Parathyroid adenoma (tissue), 2 donors: Measurements from ENCODE around the gene CTH.
"Not testable (repeated sequence)": the region's sequence is repeated elsewhere in the genome, so short reads cannot be mapped to it uniquely, and the experiment has no call there.

Experiments
- H2AFZ ChIP-seq: fragments of 300-600 bp; sonication (generic); one replicate; pipeline ENCODE4 v1.7.0; 2017; ENCODE audit warnings: antibody characterized with exemption, mild to moderate bottlenecking
- H3K27ac ChIP-seq: fragments of 300-600 bp; sonication (generic); one replicate; pipeline ENCODE4 v1.7.0; 2017
- H3K27me3 ChIP-seq: fragments of 300-600 bp; sonication (generic); one replicate; pipeline ENCODE4 v1.7.0; 2017; ENCODE audit warnings: low read length; ENCODE audit not compliant: control insufficient read depth, insufficient read depth
- H3K36me3 ChIP-seq: fragments of 300-600 bp; sonication (generic); one replicate; pipeline ENCODE4 v1.7.0; 2017; ENCODE audit warnings: low read length; ENCODE audit not compliant: control insufficient read depth, insufficient read depth
- H3K4me1 ChIP-seq: fragments of 300-600 bp; sonication (generic); one replicate; pipeline ENCODE4 v1.7.0; 2017; ENCODE audit warnings: control low read depth
- H3K4me2 ChIP-seq: fragments of 300-600 bp; sonication (generic); one replicate; pipeline ENCODE4 v1.7.0; 2017; ENCODE audit warnings: low read length
- H3K4me3 ChIP-seq: fragments of 300-600 bp; sonication (generic); one replicate; pipeline ENCODE4 v1.7.0; 2017; ENCODE audit warnings: low read depth, low read length
- H3K79me2 ChIP-seq: fragments of 300-600 bp; sonication (generic); one replicate; pipeline ENCODE4 v1.7.0; 2017; ENCODE audit warnings: control low read depth
- H3K9ac ChIP-seq: fragments of 300-600 bp; sonication (generic); one replicate; pipeline ENCODE4 v1.7.0; 2017; ENCODE audit warnings: mild to moderate bottlenecking
- H3K9me3 ChIP-seq: fragments of 300-600 bp; sonication (generic); one replicate; pipeline ENCODE4 v1.7.0; 2017; ENCODE audit warnings: low read length; ENCODE audit not compliant: control insufficient read depth
- TF ChIP-seq, protein P1 (sequence below): fragments of 300-600 bp; sonication (generic); IDR thresholded peaks from one replicate; pipeline ENCODE4 v1.7.0; 2017; ENCODE audit warnings: antibody characterized with exemption, mild to moderate bottlenecking
- donor health status: primary hyperparathyroidism.

The CTH gene

GRCh38 chr1:70475023-70475422 lies 64.0 kb downstream of the CTH start:
- no peaks in the 10 kb centered on the region for H3K4me1 ChIP-seq
- H3K27ac ChIP-seq = no peak overlapping the region
- H3K79me2 ChIP-seq = no peaks in the 10 kb centered on the region
- TF ChIP-seq, protein P1, sequence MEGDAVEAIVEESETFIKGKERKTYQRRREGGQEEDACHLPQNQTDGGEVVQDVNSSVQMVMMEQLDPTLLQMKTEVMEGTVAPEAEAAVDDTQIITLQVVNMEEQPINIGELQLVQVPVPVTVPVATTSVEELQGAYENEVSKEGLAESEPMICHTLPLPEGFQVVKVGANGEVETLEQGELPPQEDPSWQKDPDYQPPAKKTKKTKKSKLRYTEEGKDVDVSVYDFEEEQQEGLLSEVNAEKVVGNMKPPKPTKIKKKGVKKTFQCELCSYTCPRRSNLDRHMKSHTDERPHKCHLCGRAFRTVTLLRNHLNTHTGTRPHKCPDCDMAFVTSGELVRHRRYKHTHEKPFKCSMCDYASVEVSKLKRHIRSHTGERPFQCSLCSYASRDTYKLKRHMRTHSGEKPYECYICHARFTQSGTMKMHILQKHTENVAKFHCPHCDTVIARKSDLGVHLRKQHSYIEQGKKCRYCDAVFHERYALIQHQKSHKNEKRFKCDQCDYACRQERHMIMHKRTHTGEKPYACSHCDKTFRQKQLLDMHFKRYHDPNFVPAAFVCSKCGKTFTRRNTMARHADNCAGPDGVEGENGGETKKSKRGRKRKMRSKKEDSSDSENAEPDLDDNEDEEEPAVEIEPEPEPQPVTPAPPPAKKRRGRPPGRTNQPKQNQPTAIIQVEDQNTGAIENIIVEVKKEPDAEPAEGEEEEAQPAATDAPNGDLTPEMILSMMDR = no peak
- no peak overlapping the region for H3K4me2 ChIP-seq
- no peaks in the 10 kb centered on the region for H3K9me3 ChIP-seq
- no peaks in the 10 kb centered on the region for H3K36me3 ChIP-seq
- no peaks in the 10 kb centered on the region for H3K27me3 ChIP-seq
- no peak overlapping the region for H3K9ac ChIP-seq
- no peak overlapping the region for H2AFZ ChIP-seq
- H3K4me3 ChIP-seq = no peak overlapping the region

- Histone ChIP-seq H3K4me2 (no peak overlapping the region), H3K9me3 (no peaks in the 10 kb centered on the region), H3K4me3 (no peak overlapping the region), H2AFZ (no peak overlapping the region), H3K27me3 (no peaks in the 10 kb centered on the region), H3K36me3 (no peaks in the 10 kb centered on the region), H3K4me1 (no peaks in the 10 kb centered on the region), H3K79me2 (no peaks in the 10 kb centered on the region), H3K27ac (no peak overlapping the region), H3K9ac (no peak overlapping the region)
- TF ChIP-seq, protein P1 = no peak
Measured at GRCh38 chr1:70477090-70477489, 66.0 kb downstream of the CTH start.

- H3K4me3 ChIP-seq, H3K9ac ChIP-seq, H3K79me2 ChIP-seq, H3K4me1 ChIP-seq, H3K36me3 ChIP-seq, H2AFZ ChIP-seq, H3K27ac ChIP-seq, H3K9me3 ChIP-seq, H3K4me2 ChIP-seq, H3K27me3 ChIP-seq: not testable (repeated sequence)
Measured at GRCh38 chr1:70477905-70478304, 66.8 kb downstream of the CTH start.

GRCh38 chr1:70483342-70483741 lies 72.3 kb downstream of the CTH start:
- no peaks in the 10 kb centered on the region for H3K4me1 ChIP-seq
- no peak overlapping the region for H3K9ac ChIP-seq
- H3K4me3 ChIP-seq = no peak overlapping the region
- H3K4me2 ChIP-seq = no peak overlapping the region
- TF ChIP-seq, protein P1 = no peak
- H3K27ac ChIP-seq = no peak overlapping the region
- H3K36me3 ChIP-seq = no peaks in the 10 kb centered on the region
- H3K79me2 ChIP-seq = no peaks in the 10 kb centered on the region
- no peak overlapping the region for H2AFZ ChIP-seq
- H3K27me3 ChIP-seq = no peaks in the 10 kb centered on the region
- H3K9me3 ChIP-seq = no peaks in the 10 kb centered on the region

DNA sequence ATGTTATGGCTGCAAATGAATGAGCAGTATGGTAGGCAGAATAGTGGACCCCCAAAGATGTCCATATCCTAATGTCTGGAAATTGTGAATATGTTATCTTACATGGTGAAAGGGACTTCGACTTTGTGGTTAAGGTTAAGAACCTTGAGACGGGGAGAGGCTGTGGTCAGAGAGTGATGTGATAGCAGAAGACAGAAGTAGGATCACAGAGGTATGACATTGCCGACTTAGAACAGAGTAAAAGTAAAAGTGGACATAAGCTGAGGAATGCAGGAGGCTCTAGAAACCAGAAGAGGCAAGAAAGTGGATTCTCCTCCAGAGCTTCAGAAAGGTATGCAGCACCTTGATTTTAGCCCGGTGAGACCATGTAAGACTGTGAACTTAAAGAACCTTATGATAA lies 74.6 kb downstream of the CTH start:
- H2AFZ ChIP-seq = no peak overlapping the region
- TF ChIP-seq, protein P1 = no peak
- no peaks in the 10 kb centered on the region for H3K27me3 ChIP-seq
- no peaks in the 10 kb centered on the region for H3K79me2 ChIP-seq
- no peak overlapping the region for H3K9ac ChIP-seq
- no peak overlapping the region for H3K27ac ChIP-seq
- H3K4me2 ChIP-seq = no peak overlapping the region
- H3K4me3 ChIP-seq = no peak overlapping the region
- no peaks in the 10 kb centered on the region for H3K4me1 ChIP-seq
- no peaks in the 10 kb centered on the region for H3K9me3 ChIP-seq
- H3K36me3 ChIP-seq = no peaks in the 10 kb centered on the region
